Activated T-helper 2 cell treated with anti-CD3 and anti-CD28 coated beads, Interferon-gamma antibody, Interleukin-2, Interleukin-4, amounts not matched to agents 10 μg/mL and 5 μg/mL and 100 μg/mL, durations not matched to agents 14 hours and 24 hours and 36 hours (primary cell): ENCODE results near the gene UCK2. TPM values are rescaled to one million over a fixed set of nuclear protein-coding genes. Genes with fewer than 3 reads are reported as not detected.
A peak's percentile ranks its signal among the peaks of the same experiment; 100 is the strongest.

Source experiments
- DNase-seq: peaks from one replicate; pipeline ENCODE4 v3.0.0; 2021; ENCODE audit warnings: low spot score
- H3K27ac Mint-ChIP-seq: one replicate; pipeline ENCODE4 v1.8.0; 2021; ENCODE audit warnings: mixed read lengths
- H3K27me3 Mint-ChIP-seq: one replicate; pipeline ENCODE4 v1.8.0; 2021; ENCODE audit warnings: low read depth, mixed read lengths
- H3K36me3 Mint-ChIP-seq: one replicate; pipeline ENCODE4 v1.8.0; 2021; ENCODE audit warnings: low read depth, mixed read lengths
- H3K4me1 Mint-ChIP-seq: one replicate; pipeline ENCODE4 v1.8.0; 2021; ENCODE audit warnings: low read depth, mixed read lengths
- H3K4me3 Mint-ChIP-seq: one replicate; pipeline ENCODE4 v1.8.0; 2021; ENCODE audit warnings: low read depth, mild to moderate bottlenecking, moderate library complexity, mixed read lengths
- H3K9me3 Mint-ChIP-seq: one replicate; pipeline ENCODE4 v1.8.0; 2021; ENCODE audit warnings: mixed read lengths
- intact Hi-C: fragments of 100-400 bp; cut with micrococcal nuclease; formaldehyde crosslinking; loops from one replicate; pipeline ENCODE4 v1.15.1; 2023
- total RNA-seq: library from RNA; stranded (reverse); gene quantifications from 2 replicates; pipeline ENCODE4 v1.2.3, GENCODE V29; 2022

Gene UCK2
- total RNA-seq, 1 donor from 2014 or later = 94.3 TPM

GRCh38 chr1:165851034-165851658 lies 23.7 kb downstream of the UCK2 start:
- intact Hi-C loops = loop anchor here (2.0 kb wide), 1 partner anchor 22 kb away; no protein-coding TSS in a partner anchor
- Mint-ChIP-seq H3K27ac (no peak overlapping the region), H3K27me3 (no peaks in the 10 kb centered on the region), H3K4me3 (peak overlapping the region; percentile 20), H3K4me1 (peaks cover 70% of the 10 kb centered on the region), H3K9me3 (no peaks in the 10 kb centered on the region), H3K36me3 (peaks cover 36% of the 10 kb centered on the region)
- DNase-seq = peak; percentile 19

- no peak for DNase-seq
- Mint-ChIP-seq H3K9me3 (no peaks in the 10 kb centered on the region), H3K36me3 (peaks cover 30% of the 10 kb centered on the region), H3K27me3 (no peaks in the 10 kb centered on the region), H3K27ac (no peak overlapping the region), H3K4me3 (no peak overlapping the region), H3K4me1 (peaks cover 72% of the 10 kb centered on the region)
- intact Hi-C loops = no loop called here
Measured at GRCh38 chr1:165852871-165853270, 25.5 kb downstream of the UCK2 start.

GRCh38 chr1:165853528-165854075 lies 26.2 kb downstream of the UCK2 start:
- H3K4me3 Mint-ChIP-seq = no peak overlapping the region
- intact Hi-C loops = no loop called here
- H3K27me3 Mint-ChIP-seq = no peaks in the 10 kb centered on the region
- no peak for DNase-seq
- peaks cover 77% of the 10 kb centered on the region for H3K4me1 Mint-ChIP-seq
- H3K36me3 Mint-ChIP-seq = peaks cover 25% of the 10 kb centered on the region
- H3K9me3 Mint-ChIP-seq = no peaks in the 10 kb centered on the region
- no peak overlapping the region for H3K27ac Mint-ChIP-seq

- peaks cover 76% of the 10 kb centered on the region for H3K4me1 Mint-ChIP-seq
- H3K4me3 Mint-ChIP-seq = no peak overlapping the region
- intact Hi-C loops = no loop called here
- H3K36me3 Mint-ChIP-seq = peaks cover 19% of the 10 kb centered on the region
- H3K27me3 Mint-ChIP-seq = no peaks in the 10 kb centered on the region
- DNase-seq = no peak
- H3K9me3 Mint-ChIP-seq = no peaks in the 10 kb centered on the region
- H3K27ac Mint-ChIP-seq = no peak overlapping the region
Measured at GRCh38 chr1:165854101-165854845, 26.9 kb downstream of the UCK2 start.

- no peak overlapping the region for H3K4me3 Mint-ChIP-seq
Measured at GRCh38 chr1:165855010-165855838, 27.8 kb downstream of the UCK2 start.

GRCh38 chr1:165856021-165856420 lies 28.6 kb downstream of the UCK2 start:
- Mint-ChIP-seq H3K27ac (no peak overlapping the region), H3K9me3 (no peaks in the 10 kb centered on the region), H3K4me3 (no peak overlapping the region), H3K27me3 (no peaks in the 10 kb centered on the region), H3K36me3 (peaks cover 26% of the 10 kb centered on the region), H3K4me1 (peaks cover 79% of the 10 kb centered on the region)
- intact Hi-C loops = no loop called here
- no peak for DNase-seq

More at GRCh38 chr1:165855010-165855838, 27.8 kb downstream of the UCK2 start:
- Mint-ChIP-seq H3K27ac (no peak overlapping the region), H3K4me1 (peaks cover 80% of the 10 kb centered on the region), H3K27me3 (no peaks in the 10 kb centered on the region), H3K36me3 (peaks cover 28% of the 10 kb centered on the region), H3K9me3 (no peaks in the 10 kb centered on the region)
- intact Hi-C loops = no loop called here
- DNase-seq = no peak

- intact Hi-C loops = no loop called here
- Mint-ChIP-seq H3K9me3 (no peaks in the 10 kb centered on the region), H3K4me3 (no peak overlapping the region), H3K27ac (no peak overlapping the region), H3K36me3 (peaks cover 24% of the 10 kb centered on the region), H3K4me1 (peaks cover 75% of the 10 kb centered on the region), H3K27me3 (no peaks in the 10 kb centered on the region)
- no peak for DNase-seq
Measured at GRCh38 chr1:165856606-165857005, 29.2 kb downstream of the UCK2 start.

GRCh38 chr1:165857046-165857801 lies 29.8 kb downstream of the UCK2 start:
- intact Hi-C loops = no loop called here
- Mint-ChIP-seq H3K36me3 (peaks cover 23% of the 10 kb centered on the region), H3K4me1 (peaks cover 73% of the 10 kb centered on the region), H3K27ac (peak overlapping the region; percentile 6), H3K27me3 (no peaks in the 10 kb centered on the region), H3K9me3 (no peaks in the 10 kb centered on the region), H3K4me3 (no peak overlapping the region)
- no peak for DNase-seq

- H3K4me1 Mint-ChIP-seq = peaks cover 76% of the 10 kb centered on the region
- H3K4me3 Mint-ChIP-seq = no peak overlapping the region
- peaks cover 16% of the 10 kb centered on the region for H3K36me3 Mint-ChIP-seq
- intact Hi-C loops = no loop called here
- H3K27ac Mint-ChIP-seq = no peak overlapping the region
- DNase-seq = no peak
- H3K27me3 Mint-ChIP-seq = no peaks in the 10 kb centered on the region
- H3K9me3 Mint-ChIP-seq = no peaks in the 10 kb centered on the region
Measured at GRCh38 chr1:165858364-165858823, 31.0 kb downstream of the UCK2 start.

GRCh38 chr1:165858967-165859845 lies 31.8 kb downstream of the UCK2 start:
- intact Hi-C loops = no loop called here
- H3K4me1 Mint-ChIP-seq = peaks cover 68% of the 10 kb centered on the region
- H3K27me3 Mint-ChIP-seq = no peaks in the 10 kb centered on the region
- H3K4me3 Mint-ChIP-seq = no peak overlapping the region
- no peak overlapping the region for H3K27ac Mint-ChIP-seq
- no peak for DNase-seq
- H3K36me3 Mint-ChIP-seq = peaks cover 16% of the 10 kb centered on the region
- H3K9me3 Mint-ChIP-seq = no peaks in the 10 kb centered on the region

GRCh38 chr1:165860065-165860464 lies 32.7 kb downstream of the UCK2 start:
- no peak for DNase-seq
- Mint-ChIP-seq H3K27me3 (no peaks in the 10 kb centered on the region), H3K4me1 (peaks cover 62% of the 10 kb centered on the region), H3K4me3 (no peak overlapping the region), H3K36me3 (peaks cover 16% of the 10 kb centered on the region), H3K27ac (no peak overlapping the region), H3K9me3 (no peaks in the 10 kb centered on the region)
- intact Hi-C loops = no loop called here
